Fibroblast of skin of right quadriceps (primary cell): ENCODE results near the gene HDDC2.

Source experiments
- DNase-seq: peaks from one replicate; pipeline ENCODE4 v3.0.0-alpha.2; 2013

Gene HDDC2, protein sequence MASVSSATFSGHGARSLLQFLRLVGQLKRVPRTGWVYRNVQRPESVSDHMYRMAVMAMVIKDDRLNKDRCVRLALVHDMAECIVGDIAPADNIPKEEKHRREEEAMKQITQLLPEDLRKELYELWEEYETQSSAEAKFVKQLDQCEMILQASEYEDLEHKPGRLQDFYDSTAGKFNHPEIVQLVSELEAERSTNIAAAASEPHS

GRCh38 chr6:125301435-125302391, at the start of gene HDDC2:
Gene HDDC2 (minus strand): TSS chr6:125301967. CDS start chr6:125301932, 35 bp downstream.
- peak; percentile 62 for DNase-seq

- no peak for DNase-seq
Measured at GRCh38 chr6:125346926-125347563, 45.3 kb upstream of the HDDC2 start.

- DNase-seq: no peak
Measured at GRCh38 chr6:125346201-125346925, 44.6 kb upstream of the HDDC2 start.

- no peak for DNase-seq
Measured at GRCh38 chr6:125341460-125341859, 39.7 kb upstream of the HDDC2 start.

GRCh38 chr6:125340991-125341390, 39.2 kb upstream of the HDDC2 start:
- DNase-seq: no peak

- no peak for DNase-seq
Measured at GRCh38 chr6:125340175-125340835, 38.5 kb upstream of the HDDC2 start.

- DNase-seq: no peak
Measured at GRCh38 chr6:125339653-125340052, 37.9 kb upstream of the HDDC2 start.

DNA sequence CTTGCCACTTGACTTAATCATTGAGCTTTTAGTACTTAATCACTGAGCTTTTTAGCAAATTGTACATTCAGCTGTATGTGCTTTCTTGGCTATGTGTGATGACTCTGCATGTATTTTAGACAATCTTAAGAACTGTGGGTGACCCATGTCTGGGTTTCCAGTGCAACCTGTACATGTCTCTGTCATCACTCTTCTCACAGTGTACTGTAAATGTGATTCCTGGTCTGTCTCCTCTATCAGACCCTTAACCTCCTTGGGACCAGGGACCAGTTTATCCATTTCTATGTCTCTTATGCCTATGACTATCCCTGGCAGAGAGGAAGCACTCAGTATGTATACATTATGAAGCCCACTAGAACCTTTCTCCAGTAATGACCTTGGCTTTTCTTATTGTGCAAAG, 36.6 kb upstream of the HDDC2 start:
- no peak for DNase-seq

- no peak for DNase-seq
Measured at GRCh38 chr6:125337706-125338105, 35.9 kb upstream of the HDDC2 start.

DNA sequence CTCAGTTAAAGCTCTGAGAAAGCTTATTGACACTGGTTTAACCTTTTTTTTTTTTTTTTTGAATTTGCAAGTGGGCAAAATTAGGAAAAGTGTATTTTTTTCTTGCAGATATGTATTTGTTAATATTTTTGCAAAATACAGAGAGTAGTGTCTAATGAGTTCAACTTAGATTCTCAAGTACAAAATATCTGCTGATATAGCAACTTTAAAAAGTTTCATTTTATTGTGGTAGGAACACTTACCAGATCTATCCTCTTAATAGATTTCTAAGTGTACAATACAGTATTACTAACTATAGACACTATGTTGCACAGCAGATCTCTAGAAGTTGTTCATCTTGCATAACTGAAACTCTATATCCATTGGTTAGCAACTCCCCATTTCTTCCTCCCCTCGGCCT, 30.9 kb upstream of the HDDC2 start:
- DNase-seq: no peak

GRCh38 chr6:125325586-125325985, 23.8 kb upstream of the HDDC2 start:
- DNase-seq: no peak

GRCh38 chr6:125323376-125323775, 21.6 kb upstream of the HDDC2 start:
- no peak for DNase-seq

DNA sequence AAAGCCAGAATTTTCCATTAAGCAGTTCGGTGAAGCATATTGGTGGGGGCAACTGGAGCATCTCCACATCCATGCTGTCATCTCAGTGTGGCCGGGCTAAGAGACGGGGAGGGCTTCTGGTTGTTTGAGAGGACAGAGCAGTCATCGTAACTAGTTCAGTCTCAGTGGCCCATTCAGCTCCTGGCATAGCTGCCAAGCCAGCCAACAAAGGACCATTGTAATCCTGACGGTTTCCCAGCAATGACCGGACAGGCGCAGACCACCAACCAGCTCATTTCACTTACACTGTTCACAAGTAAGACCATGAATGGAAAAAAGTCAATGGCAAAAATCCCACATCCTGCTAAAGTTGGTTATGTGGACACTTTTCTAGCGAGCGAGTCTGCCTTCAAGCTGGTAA, 14.9 kb upstream of the HDDC2 start:
- DNase-seq: no peak

DNA sequence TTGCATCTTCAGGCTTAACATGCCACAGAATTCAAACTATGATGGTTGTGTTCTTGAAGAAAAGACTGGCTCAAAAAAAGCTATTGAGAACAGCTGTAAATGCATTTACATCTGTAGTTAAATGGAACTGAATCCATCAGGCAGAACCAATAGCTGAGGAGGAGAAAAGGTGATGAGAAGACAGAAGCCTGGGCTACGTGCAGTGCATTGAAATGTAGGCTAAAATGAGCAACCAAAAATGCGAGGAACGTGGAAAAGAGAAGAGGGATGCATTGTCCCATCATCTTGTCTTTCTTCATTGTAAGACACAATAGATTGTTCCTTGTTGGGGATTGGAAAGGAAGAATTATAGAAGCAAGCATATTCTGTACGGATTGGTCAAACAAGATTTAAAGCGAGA, 13.8 kb upstream of the HDDC2 start:
- DNase-seq: no peak

GRCh38 chr6:125314009-125314581, 12.3 kb upstream of the HDDC2 start:
- DNase-seq: peak; percentile 68

GRCh38 chr6:125312950-125313349, 11.2 kb upstream of the HDDC2 start:
- DNase-seq: no peak

- no peak for DNase-seq
Measured at GRCh38 chr6:125312478-125312877, 10.7 kb upstream of the HDDC2 start.

- DNase-seq: peak; percentile 56
Measured at GRCh38 chr6:125310994-125311649, 9.4 kb upstream of the HDDC2 start.

DNA sequence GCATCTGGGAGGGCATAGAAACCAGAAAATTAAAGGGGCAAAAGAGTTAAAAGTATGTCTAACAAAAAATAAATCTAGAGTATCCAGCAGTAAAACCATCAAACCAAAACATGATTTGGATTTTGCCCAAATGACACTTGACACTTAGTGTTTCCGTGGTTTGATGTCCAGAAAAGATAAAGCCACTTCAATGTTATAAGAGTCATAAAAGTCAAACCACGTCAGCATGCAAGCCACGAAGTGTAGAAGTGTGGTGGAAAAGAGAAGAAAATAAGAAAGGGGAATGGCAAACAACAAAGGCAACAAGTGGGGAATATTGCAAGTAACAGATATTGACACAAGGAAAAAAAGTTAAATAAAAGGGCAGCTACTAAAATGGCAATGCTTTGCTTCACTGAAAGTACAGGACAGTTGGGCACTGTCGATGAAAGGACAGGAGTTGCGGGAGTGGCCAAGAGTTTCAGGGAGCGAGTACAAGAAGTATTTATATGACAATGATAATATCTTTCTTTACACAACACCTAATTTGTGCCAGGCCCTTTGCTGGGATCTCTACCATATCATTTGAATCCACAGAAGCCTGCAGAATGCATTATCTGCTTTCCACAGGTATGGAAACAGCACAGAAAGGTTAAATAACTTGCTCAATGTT, 6.3 kb upstream of the HDDC2 start:
- peak; percentile 18 for DNase-seq

DNA sequence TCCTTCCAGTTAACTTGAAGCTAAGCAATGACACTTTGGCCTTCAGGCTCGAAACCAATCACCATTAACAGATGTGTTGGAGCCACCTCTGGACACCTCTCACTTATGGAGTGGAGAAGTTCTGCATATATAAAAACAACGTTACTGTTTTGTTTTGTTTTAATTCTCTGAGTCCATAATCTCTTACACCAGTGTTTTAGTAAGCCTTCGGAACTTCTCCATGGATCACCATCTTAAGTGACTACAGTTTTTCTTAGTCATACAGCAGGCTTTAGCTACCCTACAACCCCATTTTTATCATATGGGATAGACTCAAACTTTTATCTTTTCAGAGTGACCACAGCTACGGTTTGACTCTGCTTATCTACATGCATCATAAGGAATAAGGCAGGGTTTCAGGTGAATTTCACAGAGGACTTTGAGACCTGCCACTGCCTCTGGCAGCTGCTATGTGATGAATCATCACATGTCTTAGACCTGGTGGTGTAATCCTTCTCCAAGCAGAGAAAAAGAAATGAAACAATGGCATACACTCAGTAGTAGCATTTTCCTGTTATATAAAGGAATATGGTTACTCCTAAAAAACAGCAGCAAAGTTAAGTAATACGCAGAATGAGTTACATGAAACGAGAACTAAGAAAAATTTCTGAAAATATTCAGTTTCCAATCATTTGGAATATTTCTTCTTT, 5.5 kb upstream of the HDDC2 start:
- DNase-seq: peak; percentile 14
